Activated T-helper 1 cell treated with anti-CD3 and anti-CD28 coated beads, Interleukin-2, amount 50 U/mL, for 16 hours (primary cell): ENCODE measurements around the gene CCDC97.
"Not testable (repeated sequence)": the region's sequence is repeated elsewhere in the genome, so short reads cannot be mapped to it uniquely, and the experiment has no call there.

Source experiments
- DNase-seq, 2 donors: peaks; one replicate each; pipeline ENCODE4 v3.0.0-alpha.2; 2020; ENCODE audit warnings: low read depth in 1 of 2, low spot score in 1 of 2

The CCDC97 gene

GRCh38 chr19:41362143-41362847, 52.3 kb downstream of the CCDC97 start:
- DNase-seq, result no peak

DNA sequence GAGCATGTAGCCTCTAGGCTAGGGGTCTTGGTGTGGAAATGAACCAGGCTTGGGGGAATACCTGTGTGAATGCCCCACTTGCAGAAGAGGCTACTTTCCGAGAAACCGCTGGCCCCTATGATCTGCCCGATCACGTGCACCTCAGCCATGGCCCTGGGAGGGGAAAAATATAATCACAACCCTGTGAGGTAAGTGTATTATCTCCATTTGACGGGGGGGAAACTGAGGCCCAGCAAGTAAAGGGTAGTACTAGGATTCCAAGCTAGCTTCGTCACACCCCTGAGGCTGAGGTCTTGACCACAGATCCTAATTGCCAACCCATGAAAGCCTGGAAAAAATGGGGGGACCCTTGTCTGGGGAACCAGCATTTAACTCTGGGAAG, 53.4 kb downstream of the CCDC97 start:
- no peak for DNase-seq

DNA sequence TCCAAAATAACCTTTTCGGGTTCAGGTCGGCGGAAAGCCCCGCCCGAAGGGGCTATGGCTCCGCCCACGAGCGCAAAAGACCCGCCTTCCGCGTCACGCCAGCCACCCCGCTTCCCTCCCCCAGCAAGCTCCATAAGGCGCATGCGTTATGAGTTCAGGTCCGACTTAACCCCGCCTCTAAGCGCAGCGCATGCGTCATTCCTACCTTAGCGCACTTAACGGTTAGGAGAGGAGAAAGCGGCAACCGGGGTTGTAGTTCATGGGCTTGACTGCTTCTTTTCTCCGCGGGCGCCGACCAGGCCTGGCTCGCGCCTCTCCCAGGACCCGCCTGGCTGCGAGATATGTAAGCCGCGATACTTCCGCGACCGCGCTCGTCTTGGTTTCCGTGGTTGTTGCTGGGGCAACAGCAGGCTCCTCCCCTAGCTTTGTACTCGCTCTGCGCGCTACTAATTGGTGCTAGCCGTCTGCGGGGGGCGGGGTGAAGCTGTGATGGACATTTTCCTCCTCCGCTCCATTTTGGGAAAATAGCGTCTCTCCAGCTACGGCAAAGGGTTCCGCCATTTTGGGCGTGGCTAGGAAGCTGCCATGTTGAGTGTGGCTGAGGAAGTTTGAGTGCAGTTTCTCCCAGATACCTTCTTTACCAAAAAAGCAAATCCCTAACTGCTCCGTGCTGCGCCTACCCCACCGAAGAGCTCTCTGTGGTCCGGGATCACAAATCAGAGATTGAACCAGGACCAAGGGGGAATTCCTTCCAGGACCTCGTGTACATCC, 54.0 kb downstream of the CCDC97 start, which contains the start of gene B9D2:
B9D2 (minus strand) TSS at position 397 of the 771 bp plus-strand sequence. CDS start 630 bp downstream, outside the sequence.
- peak; percentile 95 to 97 for DNase-seq

- DNase-seq, result no peak
Observed at GRCh38 chr19:41364524-41365391, 54.8 kb downstream of the CCDC97 start.

DNA sequence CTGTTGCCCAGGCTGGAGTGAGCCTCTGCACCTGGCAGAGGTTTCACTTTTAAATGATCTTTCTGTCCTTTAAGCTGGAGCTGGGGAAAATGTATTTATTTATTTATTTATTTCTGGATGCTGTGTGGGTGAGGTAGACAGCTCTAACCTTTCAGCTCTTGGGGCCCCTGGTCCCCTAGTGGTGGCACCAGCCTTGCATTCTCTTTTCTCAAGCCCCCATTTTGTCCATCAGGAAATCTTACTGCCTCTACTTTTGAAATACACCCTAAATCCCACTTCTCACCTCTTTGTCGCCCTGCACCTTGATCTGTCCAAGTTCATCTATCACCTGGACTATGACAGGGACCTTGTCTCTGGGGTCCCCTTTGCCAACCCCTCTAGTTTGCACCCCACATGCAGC, 56.1 kb downstream of the CCDC97 start:
- no peak for DNase-seq

DNA sequence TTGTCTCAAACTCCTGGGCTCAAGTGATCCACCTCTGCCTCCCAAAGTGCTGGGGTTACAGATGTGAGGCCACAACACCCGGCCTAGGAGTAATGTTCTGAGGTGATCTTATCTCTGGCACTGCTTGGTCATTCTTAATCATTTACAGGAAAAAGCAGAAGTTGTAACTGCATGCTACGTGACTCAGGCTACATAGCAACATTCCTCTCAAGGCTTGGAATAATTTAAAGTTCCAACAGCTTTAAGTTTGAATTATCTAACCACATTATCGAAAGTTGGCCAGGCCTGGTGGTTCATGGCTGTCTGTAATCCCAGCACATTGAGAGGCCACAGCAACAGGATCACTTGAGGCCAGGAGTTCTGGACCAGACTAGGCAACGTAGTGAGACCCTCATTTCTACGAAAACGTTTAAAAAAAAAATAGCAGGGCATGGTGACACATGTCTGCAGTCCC, 57.9 kb downstream of the CCDC97 start:
- DNase-seq, result no peak

GRCh38 chr19:41369769-41370168, 59.8 kb downstream of the CCDC97 start:
- no peak for DNase-seq

GRCh38 chr19:41371119-41371518, 61.1 kb downstream of the CCDC97 start:
- DNase-seq, result not testable (repeated sequence)

DNA sequence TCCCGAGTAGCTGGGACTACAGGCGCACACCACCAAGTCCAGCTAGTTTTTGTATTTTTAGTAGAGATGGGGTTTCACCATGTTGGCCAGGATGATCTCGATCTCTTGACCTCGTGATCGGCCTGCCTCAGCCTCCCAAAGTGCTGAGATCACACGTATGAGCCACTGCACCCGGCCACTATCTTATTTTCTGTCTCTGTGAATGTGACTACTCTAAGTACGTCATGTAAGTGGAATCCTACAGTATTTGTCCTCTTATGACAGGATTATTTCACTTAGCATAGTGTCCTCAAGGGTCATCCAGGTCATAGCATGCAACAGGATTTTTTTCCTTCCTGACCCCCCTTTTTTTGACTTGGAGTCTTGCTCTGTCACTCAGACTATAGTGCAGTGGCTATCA, 61.6 kb downstream of the CCDC97 start:
- DNase-seq, result no peak

DNA sequence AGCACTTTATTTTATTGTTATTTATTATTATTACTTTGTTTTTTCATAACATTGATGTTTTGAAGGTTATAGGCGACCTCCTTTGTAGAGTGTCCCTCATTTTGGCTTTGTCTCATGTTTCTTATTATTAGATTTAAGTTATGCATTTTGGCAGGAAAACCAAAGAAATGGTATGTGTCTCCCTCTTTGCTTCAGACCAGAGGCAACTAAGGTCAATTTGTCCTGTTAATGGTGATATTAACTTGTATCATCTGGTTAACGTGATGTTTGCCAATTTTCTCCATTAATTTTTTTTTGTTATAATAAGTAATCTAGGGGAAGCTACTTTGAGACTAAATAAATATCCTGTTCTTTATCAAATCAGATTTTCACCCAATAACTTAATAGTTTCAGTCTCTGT, 62.5 kb downstream of the CCDC97 start:
- DNase-seq, result no peak

- no peak for DNase-seq
Observed at GRCh38 chr19:41373993-41374392, 64.0 kb downstream of the CCDC97 start.
